BLaER1 treated with 17β-estradiol and CSF1 and Interleukin-3, amounts not matched to agents 10 nM and 100 nM (cell line): Measurements from ENCODE around the gene TJAP1.

ENCODE experiments used
- H3K27ac ChIP-seq, 11 experiments: shearing (Covaris generic); formaldehyde crosslinking; 2 replicates each; pipeline ENCODE4 v1.8.1; 2022
- H3K27me3 ChIP-seq, 11 experiments: shearing (Covaris generic); formaldehyde crosslinking; 2 replicates each; pipeline ENCODE4 v1.8.1; 2022
- H3K36me3 ChIP-seq, 11 experiments: shearing (Covaris generic); formaldehyde crosslinking; 2 replicates each; pipeline ENCODE4 v1.8.1; 2022
- H3K4me1 ChIP-seq, 10 experiments: shearing (Covaris generic); formaldehyde crosslinking; 2 replicates each; pipeline ENCODE4 v1.8.1; 2022
- H3K4me2 ChIP-seq, 11 experiments: shearing (Covaris generic); formaldehyde crosslinking; 2 replicates each; pipeline ENCODE4 v1.8.1; 2022
- H3K4me3 ChIP-seq, 10 experiments: shearing (Covaris generic); formaldehyde crosslinking; 2 replicates each; pipeline ENCODE4 v1.8.1; 2022
- H3K9ac ChIP-seq, 11 experiments: shearing (Covaris generic); formaldehyde crosslinking; 2 replicates each; pipeline ENCODE4 v1.8.1; 2022
- H3K9me3 ChIP-seq, 11 experiments: shearing (Covaris generic); formaldehyde crosslinking; replicated peaks in 1 of 11; 2 replicates each; pipeline ENCODE4 v1.8.1; 2022
- H4K20me1 ChIP-seq, 11 experiments: shearing (Covaris generic); formaldehyde crosslinking; 2 replicates each; pipeline ENCODE4 v1.8.1; 2022
- Cebpa-rat ChIP-seq, 11 experiments: shearing (Covaris generic); IDR thresholded peaks; 2 replicates each; pipeline ENCODE4 v1.8.1; 2022

Gene TJAP1

DNA sequence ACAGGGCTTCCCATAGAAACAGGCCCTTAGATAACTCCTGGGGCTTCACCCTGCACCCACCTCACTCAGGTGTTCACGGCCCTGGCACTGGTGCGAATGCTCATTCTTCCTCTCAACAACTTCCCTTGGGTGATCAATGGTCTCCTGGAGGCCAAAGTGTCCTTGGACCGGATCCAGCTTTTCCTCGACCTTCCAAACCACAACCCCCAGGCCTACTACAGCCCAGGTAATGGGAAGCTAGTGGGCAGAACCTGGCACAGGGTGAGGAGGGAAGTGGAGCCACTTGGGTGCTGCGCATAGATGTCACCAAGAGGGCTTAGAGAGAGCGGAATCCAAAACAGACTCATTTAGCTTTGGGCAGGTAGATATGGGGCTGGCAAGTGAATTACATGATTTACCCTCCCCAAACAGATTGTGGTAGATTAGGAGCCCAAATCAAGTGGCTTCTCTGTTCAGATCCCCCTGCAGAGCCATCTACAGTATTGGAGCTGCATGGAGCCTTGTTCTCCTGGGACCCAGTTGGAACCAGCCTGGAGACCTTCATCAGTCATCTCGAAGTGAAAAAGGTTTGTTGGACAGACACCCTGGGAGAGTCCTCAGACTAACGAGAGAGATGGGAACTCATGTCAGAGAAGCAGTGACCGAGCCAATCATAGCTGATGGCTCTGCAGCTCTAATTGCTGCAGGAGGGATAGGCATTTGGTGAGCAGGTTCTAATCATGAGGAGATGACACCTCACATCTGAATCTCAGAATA, 41.5 kb upstream of the TJAP1 start:
- no peaks in the 10 kb centered on the region for H3K9me3 ChIP-seq
- no peak overlapping the region for H3K9ac ChIP-seq
- H3K27me3 ChIP-seq: no peaks in the 10 kb centered on the region
- peaks cover 0 to 20% (median 0%) of the 10 kb centered on the region in 10 experiments; a peak in 7 of 20 replicates for H3K4me1 ChIP-seq
- H4K20me1 ChIP-seq: peaks cover 0 to 33% (median 7%) of the 10 kb centered on the region in 11 experiments; a peak in 8 of 22 replicates
- H3K36me3 ChIP-seq: peaks cover 42 to 99% (median 77%) of the 10 kb centered on the region in 11 experiments
- TF ChIP-seq Cebpa-rat (IDR thresholded peaks at IDR 0.05): no peak
- H3K27ac ChIP-seq: no peak overlapping the region
- H3K4me3 ChIP-seq: no peak overlapping the region
- H3K4me2 ChIP-seq: peak overlapping the region in 2 of 11 experiments; percentile 1 to 19; a peak in 1 of 22 replicates

DNA sequence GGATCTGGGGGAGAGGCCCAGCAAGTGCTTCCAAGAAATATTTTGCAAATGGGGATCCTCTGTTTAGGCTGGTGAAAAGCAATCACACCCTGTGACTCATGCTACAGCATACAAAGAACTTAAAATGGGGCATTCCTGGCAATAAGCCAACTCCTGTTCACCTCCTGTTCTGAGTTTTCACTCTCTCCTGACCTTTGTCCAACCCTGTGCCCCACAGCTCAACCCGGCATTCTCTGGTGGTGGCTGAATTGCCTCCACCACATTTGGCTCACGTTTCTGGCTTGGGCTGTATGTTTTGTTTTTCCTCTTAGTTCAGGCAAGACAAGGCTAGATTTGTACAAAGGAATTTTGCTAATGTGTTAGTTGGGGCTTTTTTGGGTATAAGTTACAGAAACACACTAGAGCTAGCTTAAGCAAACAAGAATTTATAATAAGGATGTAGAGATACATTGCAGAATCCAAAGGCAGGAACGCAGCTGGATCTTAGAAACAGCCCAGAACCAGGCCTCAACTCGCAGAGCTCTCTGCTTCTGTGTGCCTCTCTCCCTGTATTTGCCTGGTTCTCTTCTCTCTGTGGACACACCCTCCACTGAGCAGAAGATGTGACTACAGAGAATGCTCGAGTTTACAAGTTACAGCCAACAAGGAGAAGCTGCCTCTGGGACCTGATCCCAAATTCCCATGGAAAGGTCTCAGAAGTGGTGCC, 40.6 kb upstream of the TJAP1 start:
- H3K9ac ChIP-seq: no peak overlapping the region
- H3K9me3 ChIP-seq: no peaks in the 10 kb centered on the region
- H3K27ac ChIP-seq: no peak overlapping the region
- no peaks in the 10 kb centered on the region for H3K27me3 ChIP-seq
- no peak for TF ChIP-seq Cebpa-rat (IDR thresholded peaks at IDR 0.05)
- peaks cover 0 to 33% (median 7%) of the 10 kb centered on the region in 11 experiments; a peak in 8 of 22 replicates for H4K20me1 ChIP-seq
- H3K4me3 ChIP-seq: no peak overlapping the region
- peaks cover 38 to 99% (median 78%) of the 10 kb centered on the region in 11 experiments for H3K36me3 ChIP-seq
- H3K4me2 ChIP-seq: peak overlapping the region in 2 of 11 experiments; percentile 1 to 19; a peak in 1 of 22 replicates
- peaks cover 0 to 20% (median 0%) of the 10 kb centered on the region in 10 experiments; a peak in 7 of 20 replicates for H3K4me1 ChIP-seq

DNA sequence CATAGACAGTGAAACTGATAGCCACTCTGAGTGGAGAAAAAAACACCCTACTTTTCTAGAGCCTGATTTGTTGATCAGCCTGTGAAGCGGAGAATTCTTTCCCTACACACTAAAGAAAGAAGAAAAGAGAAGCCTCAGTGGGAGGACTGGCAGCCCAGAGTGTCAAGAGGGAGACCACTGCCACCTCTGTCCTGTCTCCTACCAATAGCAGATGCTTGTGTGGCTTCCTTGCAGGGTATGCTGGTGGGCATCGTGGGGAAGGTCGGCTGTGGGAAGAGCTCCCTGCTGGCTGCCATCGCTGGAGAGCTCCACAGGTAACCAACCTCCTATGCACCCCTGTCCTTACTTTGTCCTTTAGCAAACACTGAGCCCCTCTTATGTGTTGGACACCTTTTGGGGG, 39.7 kb upstream of the TJAP1 start:
- Histone ChIP-seq H3K27me3 (no peaks in the 10 kb centered on the region), H3K4me3 (no peak overlapping the region), H3K4me1 (peaks cover 0 to 20% (median 1%) of the 10 kb centered on the region in 10 experiments; a peak in 10 of 20 replicates), H3K27ac (no peak overlapping the region), H3K36me3 (peaks cover 39 to 99% (median 77%) of the 10 kb centered on the region in 11 experiments; a peak in 21 of 22 replicates), H3K9me3 (no peaks in the 10 kb centered on the region), H4K20me1 (peaks cover 0 to 25% (median 2%) of the 10 kb centered on the region in 11 experiments; a peak in 7 of 22 replicates), H3K9ac (no peak overlapping the region), H3K4me2 (no peak overlapping the region)
- no peak for TF ChIP-seq Cebpa-rat (IDR thresholded peaks at IDR 0.05)

DNA sequence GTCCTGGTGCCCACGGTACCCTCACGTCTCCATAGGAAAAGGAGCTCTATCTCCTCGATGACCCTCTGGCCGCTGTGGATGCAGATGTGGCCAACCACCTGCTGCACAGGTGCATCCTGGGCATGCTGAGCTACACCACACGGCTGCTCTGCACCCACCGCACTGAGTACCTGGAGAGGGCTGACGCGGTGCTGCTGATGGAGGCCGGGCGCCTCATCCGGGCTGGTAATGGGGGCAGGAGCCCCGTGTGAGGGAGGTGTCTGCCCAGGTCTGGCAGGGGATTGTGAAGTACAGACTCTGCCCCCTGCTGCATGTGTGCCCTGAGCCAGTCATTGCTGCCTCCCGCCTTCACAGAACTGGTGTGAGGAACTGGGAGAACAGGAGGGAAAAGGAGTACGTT, 34.4 kb upstream of the TJAP1 start:
- Histone ChIP-seq H3K4me3 (no peak overlapping the region), H3K9ac (peak overlapping the region in 1 of 11 experiments; percentile 44; a peak in 3 of 22 replicates), H3K4me2 (peak overlapping the region in 1 of 11 experiments; percentile 59; a peak in 1 of 22 replicates), H3K36me3 (peaks cover 39 to 93% (median 73%) of the 10 kb centered on the region in 11 experiments), H4K20me1 (peaks cover 0 to 35% (median 7%) of the 10 kb centered on the region in 11 experiments; a peak in 8 of 22 replicates), H3K27me3 (no peaks in the 10 kb centered on the region), H3K9me3 (no peaks in the 10 kb centered on the region), H3K4me1 (peaks cover 22 to 40% (median 36%) of the 10 kb centered on the region in 10 experiments), H3K27ac (no peak overlapping the region)
- TF ChIP-seq Cebpa-rat (IDR thresholded peaks at IDR 0.05): no peak

DNA sequence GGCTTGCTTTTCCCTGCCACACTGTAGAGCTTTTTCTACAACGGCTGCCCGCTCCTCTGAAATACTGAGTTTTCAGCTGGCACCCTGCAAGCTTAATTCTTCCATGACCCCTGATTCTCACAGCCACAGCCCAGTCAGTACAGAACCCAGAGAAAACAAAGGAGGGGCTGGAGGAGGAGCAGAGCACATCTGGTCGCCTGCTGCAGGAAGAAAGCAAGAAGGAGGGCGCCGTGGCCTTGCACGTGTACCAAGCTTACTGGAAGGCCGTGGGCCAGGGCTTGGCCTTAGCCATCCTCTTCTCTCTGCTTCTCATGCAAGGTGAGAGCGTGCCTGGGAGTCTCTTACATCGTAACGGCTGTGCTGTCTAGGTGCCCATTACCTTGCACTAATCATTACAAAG, 33.3 kb upstream of the TJAP1 start:
- peaks cover 40 to 93% (median 75%) of the 10 kb centered on the region in 11 experiments for H3K36me3 ChIP-seq
- peak overlapping the region in 1 of 10 experiments; percentile 21; a peak in 1 of 20 replicates for H3K4me3 ChIP-seq
- H4K20me1 ChIP-seq: peaks cover 0 to 36% (median 7%) of the 10 kb centered on the region in 11 experiments; a peak in 8 of 22 replicates
- H3K9me3 ChIP-seq: no peaks in the 10 kb centered on the region
- peak overlapping the region in 4 of 11 experiments; percentile 19 to 55 (median 30); a peak in 6 of 22 replicates for H3K27ac ChIP-seq
- TF ChIP-seq Cebpa-rat (IDR thresholded peaks at IDR 0.05): no peak
- no peaks in the 10 kb centered on the region for H3K27me3 ChIP-seq
- peak overlapping the region in 9 of 11 experiments; percentile 21 to 59 (median 43); a peak in 13 of 22 replicates for H3K9ac ChIP-seq
- peaks cover 22 to 40% (median 36%) of the 10 kb centered on the region in 10 experiments for H3K4me1 ChIP-seq
- peak overlapping the region; percentile 47 to 95 (median 79) for H3K4me2 ChIP-seq

DNA sequence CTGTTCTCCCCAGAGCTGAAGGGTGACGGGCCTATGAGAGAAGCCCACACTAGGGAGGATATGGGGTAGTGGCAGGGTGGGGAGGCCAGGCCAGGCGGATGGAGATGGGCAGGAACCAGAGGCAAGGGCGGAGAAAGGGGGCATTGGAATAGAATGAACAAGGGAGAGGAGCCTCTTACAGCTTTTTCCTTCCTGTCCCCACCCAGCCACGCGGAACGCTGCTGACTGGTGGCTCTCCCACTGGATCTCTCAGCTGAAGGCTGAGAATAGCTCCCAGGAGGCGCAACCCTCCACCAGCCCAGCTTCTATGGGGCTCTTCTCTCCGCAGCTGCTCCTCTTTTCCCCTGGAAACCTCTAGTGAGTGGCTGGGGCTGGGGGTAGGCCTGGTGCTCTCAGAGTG, 32.8 kb upstream of the TJAP1 start:
- Histone ChIP-seq H3K27ac (peak overlapping the region in 9 of 11 experiments; percentile 1 to 59 (median 37); a peak in 14 of 22 replicates), H3K4me1 (peaks cover 22 to 40% (median 36%) of the 10 kb centered on the region in 10 experiments), H3K9me3 (no peaks in the 10 kb centered on the region), H3K36me3 (peaks cover 46 to 93% (median 76%) of the 10 kb centered on the region in 11 experiments), H3K9ac (peak overlapping the region; percentile 19 to 59 (median 36); a peak in 19 of 22 replicates), H4K20me1 (peaks cover 0 to 36% (median 7%) of the 10 kb centered on the region in 11 experiments; a peak in 8 of 22 replicates), H3K27me3 (no peaks in the 10 kb centered on the region), H3K4me3 (peak overlapping the region in 3 of 10 experiments; percentile 21 to 46 (median 34); a peak in 4 of 20 replicates), H3K4me2 (peak overlapping the region; percentile 47 to 95 (median 79))
- TF ChIP-seq Cebpa-rat (IDR thresholded peaks at IDR 0.05): no peak

DNA sequence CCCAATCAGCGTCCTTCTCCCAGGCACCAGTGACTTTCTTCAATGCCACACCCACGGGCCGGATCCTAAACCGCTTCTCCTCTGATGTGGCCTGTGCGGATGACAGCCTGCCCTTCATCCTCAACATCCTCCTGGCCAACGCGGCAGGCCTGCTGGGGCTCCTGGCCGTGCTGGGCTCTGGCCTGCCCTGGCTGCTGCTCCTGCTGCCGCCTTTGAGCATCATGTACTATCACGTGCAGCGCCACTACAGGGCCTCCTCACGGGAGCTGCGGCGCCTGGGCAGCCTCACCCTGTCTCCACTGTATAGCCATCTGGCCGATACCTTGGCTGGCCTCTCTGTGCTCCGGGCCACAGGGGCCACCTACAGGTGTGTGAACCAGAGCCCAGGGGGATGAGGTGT, 31.8 kb upstream of the TJAP1 start:
- Histone ChIP-seq H3K4me3 (no peak overlapping the region; a peak in 1 of 20 replicates), H4K20me1 (peaks cover 0 to 43% (median 7%) of the 10 kb centered on the region in 11 experiments; a peak in 8 of 22 replicates), H3K36me3 (peaks cover 48 to 93% (median 78%) of the 10 kb centered on the region in 11 experiments), H3K9me3 (no peaks in the 10 kb centered on the region), H3K9ac (peak overlapping the region in 2 of 11 experiments; percentile 33 to 50; a peak in 2 of 22 replicates), H3K27me3 (no peaks in the 10 kb centered on the region), H3K4me1 (peaks cover 22 to 40% (median 36%) of the 10 kb centered on the region in 10 experiments), H3K27ac (peak overlapping the region in 1 of 11 experiments; percentile 22; a peak in 1 of 22 replicates), H3K4me2 (peak overlapping the region; percentile 47 to 95 (median 79); a peak in 21 of 22 replicates)
- TF ChIP-seq Cebpa-rat (IDR thresholded peaks at IDR 0.05): no peak

DNA sequence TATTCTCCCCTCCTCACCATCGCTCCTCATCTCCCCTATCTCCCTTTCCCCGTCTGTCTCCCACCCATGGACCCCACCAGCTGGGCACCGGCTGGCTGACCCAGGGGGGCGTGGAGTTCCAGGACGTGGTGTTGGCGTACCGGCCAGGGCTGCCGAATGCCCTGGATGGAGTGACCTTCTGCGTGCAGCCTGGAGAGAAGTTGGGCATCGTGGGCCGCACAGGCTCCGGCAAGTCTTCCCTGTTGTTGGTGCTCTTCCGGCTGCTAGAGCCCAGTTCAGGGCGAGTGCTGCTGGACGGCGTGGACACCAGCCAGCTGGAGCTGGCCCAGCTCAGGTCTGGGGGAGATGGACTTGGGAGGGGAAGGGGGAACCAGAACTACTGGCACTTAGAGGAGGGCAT, 29.8 kb upstream of the TJAP1 start:
- Histone ChIP-seq H3K27ac (no peak overlapping the region), H3K9ac (no peak overlapping the region), H3K27me3 (no peaks in the 10 kb centered on the region), H3K36me3 (peaks cover 48 to 94% (median 78%) of the 10 kb centered on the region in 11 experiments), H3K9me3 (no peaks in the 10 kb centered on the region), H3K4me2 (no peak overlapping the region), H4K20me1 (peaks cover 0 to 50% (median 7%) of the 10 kb centered on the region in 11 experiments; a peak in 8 of 22 replicates), H3K4me3 (no peak overlapping the region), H3K4me1 (peaks cover 22 to 39% (median 36%) of the 10 kb centered on the region in 10 experiments)
- no peak for TF ChIP-seq Cebpa-rat (IDR thresholded peaks at IDR 0.05)
